AG09319 (cell line): ENCODE data around the gene NHLRC4.

ENCODE experiments used
- DNase-seq: peaks from one replicate; pipeline ENCODE4 v3.0.0-alpha.2; 2010; ENCODE audit warnings: low read depth; ENCODE audit errors: extremely low read depth
- CTCF ChIP-seq: IDR thresholded peaks from 2 replicates; pipeline ENCODE4 v1.5.1; 2011; ENCODE audit warnings: low read depth, mild to moderate bottlenecking, inconsistent platforms, low read length, moderate library complexity

The NHLRC4 gene

GRCh38 chr16:616733-617586 lies 50.2 kb downstream of the NHLRC4 start:
- no peak for DNase-seq
- TF ChIP-seq CTCF, result no peak

GRCh38 chr16:617855-618254 lies 51.0 kb downstream of the NHLRC4 start:
- DNase-seq, result no peak
- no peak for TF ChIP-seq CTCF
